Fibroblast of lung (primary cell): ENCODE measurements around the gene NCOA7. TPM values are rescaled to one million over a fixed set of nuclear protein-coding genes. Genes with fewer than 3 reads are reported as not detected.

Experiments
- DNase-seq, 2 donors: peaks; one replicate each; pipeline versions ENCODE4 v3.0.0 to v3.0.0-alpha.2; 2010; ENCODE audit warnings: low read depth in 2 of 2
- H2AFZ ChIP-seq: 2 replicates; pipeline ENCODE4 v1.5.1; 2012; ENCODE audit warnings: low read length, control low read depth, inconsistent platforms
- H3K27ac ChIP-seq: 2 replicates; pipeline ENCODE4 v1.5.1; 2011; ENCODE audit warnings: low read length, control low read depth; ENCODE audit not compliant: insufficient read depth
- H3K27me3 ChIP-seq: 2 replicates; pipeline ENCODE4 v1.5.1; 2011; ENCODE audit warnings: mild to moderate bottlenecking, low read length; ENCODE audit not compliant: control insufficient read depth, insufficient read depth
- H3K36me3 ChIP-seq: 2 replicates; pipeline ENCODE4 v1.5.1; 2011; ENCODE audit warnings: low read length; ENCODE audit not compliant: control insufficient read depth, insufficient read depth
- H3K4me1 ChIP-seq: 2 replicates; pipeline ENCODE4 v1.5.1; 2011; ENCODE audit warnings: low read length; ENCODE audit not compliant: control insufficient read depth, insufficient read depth; ENCODE audit errors: extremely low read depth
- H3K4me2 ChIP-seq: 2 replicates; pipeline ENCODE4 v1.5.1; 2011; ENCODE audit warnings: low read length, control low read depth; ENCODE audit not compliant: insufficient read depth; ENCODE audit errors: extremely low read depth
- H3K4me3 ChIP-seq, 4 experiments: fragments of 200-600 bp in 1 of 4; sonication (generic) in 1 of 4; replicated peaks in 1 of 4; 2 replicates each; pipeline ENCODE4 v1.5.1; 2011 to 2016; ENCODE audit warnings: low read length in 4 of 4, low read depth in 3 of 4, mild to moderate bottlenecking in 3 of 4, control low read depth in 2 of 4, inconsistent platforms in 1 of 4, mixed read lengths in 1 of 4; ENCODE audit not compliant: insufficient read depth in 1 of 4; ENCODE audit errors: control extremely low read depth in 1 of 4
- H3K79me2 ChIP-seq: 2 replicates; pipeline ENCODE4 v1.5.1; 2012; ENCODE audit warnings: mild to moderate bottlenecking, low read length, inconsistent platforms; ENCODE audit not compliant: control insufficient read depth, insufficient read depth
- H3K9ac ChIP-seq: 2 replicates; pipeline ENCODE4 v1.5.1; 2011; ENCODE audit warnings: mild to moderate bottlenecking, low read length, control low read depth; ENCODE audit not compliant: insufficient read depth
- H3K9me3 ChIP-seq: 2 replicates; pipeline ENCODE4 v1.5.1; 2012; ENCODE audit warnings: low read depth, low read length; ENCODE audit not compliant: control insufficient read depth, insufficient read depth
- H4K20me1 ChIP-seq: 2 replicates; pipeline ENCODE4 v1.5.1; 2011; ENCODE audit warnings: low read length; ENCODE audit not compliant: control insufficient read depth, insufficient read depth; ENCODE audit errors: extremely low read depth
- CTCF ChIP-seq, 2 donors: IDR thresholded peaks in 1 of 2; conservative IDR thresholded peaks in 1 of 2; 1 replicate in 1 of 2; 2 replicates in 1 of 2; pipeline ENCODE4 v1.5.1; 2011 to 2012; ENCODE audit warnings: low read length in 2 of 2, control low read depth in 1 of 2, inconsistent platforms in 1 of 2, low read depth in 1 of 2, mild to moderate bottlenecking in 1 of 2
- EZH2 ChIP-seq: IDR thresholded peaks from 2 replicates; pipeline ENCODE4 v1.5.1; 2012; ENCODE audit warnings: low read length, control low read depth, mild to moderate bottlenecking; ENCODE audit errors: missing control alignments
- polyA plus RNA-seq, 2 donors: library from polyadenylated mRNA; depleted of rRNA in 1 of 2; stranded (reverse) in 1 of 2; unstranded in 1 of 2; fragments of >200 nt; gene quantifications; 2 replicates each; pipeline ENCODE4 v1.2.1, GENCODE V29; 2011 to 2012; ENCODE audit warnings: missing spikeins in 1 of 2
- total RNA-seq: library from RNA; depleted of rRNA; stranded (reverse); fragments of >200 nt; gene quantifications from 2 replicates; pipeline ENCODE4 v1.2.1, GENCODE V29; 2014

Gene NCOA7
- total and polyA plus RNA-seq, 2 donors (not counting 1 experiment from before 2014, with no cell fraction given): 13.7 to 49.9 TPM

GRCh38 chr6:125809570-125810170, 18.9 kb downstream of the NCOA7 start:
- H3K27ac ChIP-seq: no peak overlapping the region
- H3K4me1 ChIP-seq: peaks cover 4% of the 10 kb centered on the region
- no peaks in the 10 kb centered on the region for H4K20me1 ChIP-seq
- no peaks in the 10 kb centered on the region for H3K36me3 ChIP-seq
- H3K27me3 ChIP-seq: no peaks in the 10 kb centered on the region
- no peak overlapping the region for H3K9ac ChIP-seq
- no peak overlapping the region for H3K4me3 ChIP-seq
- H2AFZ ChIP-seq: no peak overlapping the region
- H3K9me3 ChIP-seq: no peaks in the 10 kb centered on the region
- no peak for DNase-seq
- H3K79me2 ChIP-seq: peaks cover 5% of the 10 kb centered on the region
- TF ChIP-seq CTCF (conservative IDR thresholded peaks at IDR 0.05 in 1 of 2, IDR thresholded peaks at IDR 0.05 in 1 of 2; ENCODE audit: low read depth in 1 of 2, low read length in 2 of 2): no peak
- TF ChIP-seq EZH2: no peak
- H3K4me2 ChIP-seq: no peak overlapping the region

GRCh38 chr6:125810445-125810844, 19.7 kb downstream of the NCOA7 start:
- Histone ChIP-seq H3K27me3 (no peaks in the 10 kb centered on the region), H3K4me3 (no peak overlapping the region), H4K20me1 (no peaks in the 10 kb centered on the region), H3K36me3 (no peaks in the 10 kb centered on the region), H3K27ac (no peak overlapping the region), H3K9ac (no peak overlapping the region), H3K9me3 (no peaks in the 10 kb centered on the region), H3K79me2 (peaks cover 5% of the 10 kb centered on the region), H3K4me1 (peaks cover 4% of the 10 kb centered on the region), H2AFZ (no peak overlapping the region), H3K4me2 (no peak overlapping the region)
- TF ChIP-seq CTCF (conservative IDR thresholded peaks at IDR 0.05 in 1 of 2, IDR thresholded peaks at IDR 0.05 in 1 of 2; ENCODE audit: low read depth in 1 of 2, low read length in 2 of 2) (no peak), EZH2 (no peak)
- no peak for DNase-seq

GRCh38 chr6:125811259-125811658, 20.5 kb downstream of the NCOA7 start:
- DNase-seq: no peak
- Histone ChIP-seq H3K4me2 (no peak overlapping the region), H3K36me3 (no peaks in the 10 kb centered on the region), H3K27me3 (no peaks in the 10 kb centered on the region), H3K4me3 (no peak overlapping the region), H3K79me2 (peaks cover 5% of the 10 kb centered on the region), H3K27ac (no peak overlapping the region), H4K20me1 (no peaks in the 10 kb centered on the region), H3K4me1 (peaks cover 4% of the 10 kb centered on the region), H2AFZ (no peak overlapping the region), H3K9me3 (no peaks in the 10 kb centered on the region), H3K9ac (no peak overlapping the region)
- no peak for TF ChIP-seq EZH2
